22Rv1 (cell line): ENCODE results near the gene B9D1.

Source experiments
- CTCF ChIP-seq: fragments of 450-650 bp; IDR thresholded peaks from 2 replicates; pipeline ENCODE4 v1.5.1; 2017; ENCODE audit warnings: mild to moderate bottlenecking
- ZFX ChIP-seq: fragments of 450-650 bp; IDR thresholded peaks from 2 replicates; pipeline ENCODE4 v1.6.1; 2017; ENCODE audit warnings: antibody characterized with exemption, borderline replicate concordance

DNA sequence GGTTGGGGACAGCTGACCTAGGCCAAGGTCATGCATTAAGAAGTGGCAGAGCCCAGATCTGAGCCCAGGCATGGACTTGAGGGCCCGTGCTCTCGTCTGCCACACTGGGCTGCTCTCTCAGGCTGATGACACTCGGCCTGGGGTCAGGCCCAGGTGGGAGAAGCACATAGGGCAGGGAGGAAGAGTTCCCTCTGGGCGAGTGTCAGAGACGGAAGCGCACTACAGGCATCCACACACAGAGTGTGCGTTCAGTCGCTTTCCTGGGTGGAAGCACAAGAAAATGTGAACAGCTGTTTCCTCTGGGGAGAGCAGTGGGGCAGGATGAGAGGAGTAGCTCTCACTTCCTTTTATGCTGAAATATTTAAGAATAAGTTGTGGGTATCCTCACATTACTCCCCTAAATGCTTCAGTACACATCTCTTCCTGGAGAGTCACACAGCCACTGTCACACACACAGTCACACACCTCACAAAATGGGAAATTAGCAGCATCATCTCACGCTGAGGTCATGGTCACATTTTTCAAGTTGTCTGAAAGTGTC lies 59.7 kb downstream of the B9D1 start:
- TF ChIP-seq CTCF (no peak), ZFX (no peak)
